H9 (cell line): ENCODE data around the gene FANCC. TPM values are rescaled to one million over a fixed set of nuclear protein-coding genes. Genes with fewer than 3 reads are reported as not detected.

ENCODE experiments used
- DNase-seq: peaks from one replicate; pipeline ENCODE4 v3.0.0-alpha.2; 2017
- H2AFZ ChIP-seq: one replicate; pipeline ENCODE4 v1.6.1; 2013; ENCODE audit warnings: mild to moderate bottlenecking, low read length, control low read depth, moderate library complexity
- H2AK5ac ChIP-seq: 2 replicates; pipeline ENCODE4 v1.6.1; 2013; ENCODE audit warnings: low read length, control low read depth, mixed read lengths; ENCODE audit not compliant: insufficient read length
- H2BK120ac ChIP-seq: one replicate; pipeline ENCODE4 v1.6.1; 2013; ENCODE audit warnings: low read depth, mild to moderate bottlenecking, low read length, control low read depth, inconsistent platforms; ENCODE audit not compliant: poor library complexity, severe bottlenecking
- H2BK12ac ChIP-seq: 2 replicates; pipeline ENCODE4 v1.6.1; 2013; ENCODE audit warnings: low read length, control low read depth, mixed read lengths, low read depth; ENCODE audit not compliant: insufficient read length
- H2BK15ac ChIP-seq: 2 replicates; pipeline ENCODE4 v1.6.1; 2013; ENCODE audit warnings: low read depth, low read length, control low read depth
- H2BK20ac ChIP-seq: one replicate; pipeline ENCODE4 v1.6.1; 2013; ENCODE audit warnings: low read depth, mild to moderate bottlenecking, low read length, control low read depth, inconsistent platforms; ENCODE audit not compliant: poor library complexity, severe bottlenecking
- H2BK5ac ChIP-seq: 2 replicates; pipeline ENCODE4 v1.6.1; 2013; ENCODE audit warnings: low read length, control low read depth, mixed read lengths; ENCODE audit not compliant: insufficient read length
- H3K14ac ChIP-seq: 2 replicates; pipeline ENCODE4 v1.6.1; 2013; ENCODE audit warnings: low read length, control low read depth; ENCODE audit not compliant: insufficient read depth
- H3K18ac ChIP-seq: 2 replicates; pipeline ENCODE4 v1.6.1; 2013; ENCODE audit warnings: low read depth, mild to moderate bottlenecking, mixed read lengths, low read length, control low read depth; ENCODE audit not compliant: insufficient read length
- H3K23ac ChIP-seq: 2 replicates; pipeline ENCODE4 v1.6.1; 2013; ENCODE audit warnings: low read length, control low read depth, mixed read lengths, low read depth; ENCODE audit not compliant: insufficient read length
- H3K23me2 ChIP-seq: 2 replicates; pipeline ENCODE4 v1.6.1; 2013; ENCODE audit warnings: low read depth, mild to moderate bottlenecking, mixed read lengths, low read length, control low read depth; ENCODE audit not compliant: insufficient read length, poor library complexity, severe bottlenecking
- H3K27ac ChIP-seq: 2 replicates; pipeline ENCODE4 v1.5.1; 2013; ENCODE audit warnings: low read length, control low read depth, mixed read lengths, low read depth; ENCODE audit not compliant: insufficient read length
- H3K27me3 ChIP-seq: 2 replicates; pipeline ENCODE4 v1.6.1; 2013; ENCODE audit warnings: low read length, control low read depth, inconsistent platforms; ENCODE audit not compliant: insufficient read depth
- H3K4ac ChIP-seq: 2 replicates; pipeline ENCODE4 v1.6.1; 2013; ENCODE audit warnings: low read depth, mild to moderate bottlenecking, control low read depth, inconsistent platforms, low read length, moderate library complexity
- H3K4me1 ChIP-seq: 2 replicates; pipeline ENCODE4 v1.6.1; 2013; ENCODE audit warnings: low read length, control low read depth, inconsistent platforms; ENCODE audit not compliant: insufficient read depth
- H3K4me2 ChIP-seq: 2 replicates; pipeline ENCODE4 v1.6.1; 2013; ENCODE audit warnings: low read length, control low read depth, mixed read lengths; ENCODE audit not compliant: insufficient read length, insufficient read depth
- H3K56ac ChIP-seq: 2 replicates; pipeline ENCODE4 v1.6.1; 2013; ENCODE audit warnings: low read depth, mild to moderate bottlenecking, mixed read lengths, low read length, control low read depth; ENCODE audit not compliant: insufficient read length
- H3K79me1 ChIP-seq: 2 replicates; pipeline ENCODE4 v1.6.1; 2013; ENCODE audit warnings: low read depth, mild to moderate bottlenecking, moderate library complexity, low read length, control low read depth, inconsistent platforms; ENCODE audit not compliant: insufficient read depth, poor library complexity, severe bottlenecking
- H3K79me2 ChIP-seq: 2 replicates; pipeline ENCODE4 v1.6.1; 2013; ENCODE audit warnings: low read length, control low read depth, inconsistent platforms; ENCODE audit not compliant: insufficient read depth
- H3K9ac ChIP-seq: 2 replicates; pipeline ENCODE4 v1.6.1; 2013; ENCODE audit warnings: low read length, control low read depth, mixed read lengths; ENCODE audit not compliant: insufficient read length; ENCODE audit errors: extremely low read depth
- H3K9me3 ChIP-seq: one replicate; pipeline ENCODE4 v1.6.1; 2013; ENCODE audit warnings: low read depth, low read length, inconsistent platforms; ENCODE audit not compliant: control insufficient read depth
- H3T11ph ChIP-seq: one replicate; pipeline ENCODE4 v1.6.1; 2013; ENCODE audit warnings: mild to moderate bottlenecking, low read length, control low read depth, inconsistent platforms
- H4K20me1 ChIP-seq: one replicate; pipeline ENCODE4 v1.6.1; 2013; ENCODE audit not compliant: control insufficient read depth, insufficient read length, insufficient read depth
- H4K5ac ChIP-seq: 2 replicates; pipeline ENCODE4 v1.6.1; 2013; ENCODE audit warnings: low read depth, mild to moderate bottlenecking, mixed read lengths, low read length, control low read depth; ENCODE audit not compliant: insufficient read length
- H4K8ac ChIP-seq: replicated peaks from 2 replicates; pipeline ENCODE4 v1.6.1; 2013; ENCODE audit warnings: low read length, control low read depth, mixed read lengths, low read depth; ENCODE audit not compliant: insufficient read length
- H4K91ac ChIP-seq: 2 replicates; pipeline ENCODE4 v1.6.1; 2013; ENCODE audit warnings: low read depth, mild to moderate bottlenecking, moderate library complexity, mixed read lengths, low read length, control low read depth; ENCODE audit not compliant: insufficient read length
- H3K27ac Mint-ChIP-seq, 3 experiments: 2 replicates in 2 of 3; 3 replicates in 1 of 3; pipeline ENCODE4 v1.8.0; 2020 to 2021; ENCODE audit warnings: mixed read lengths in 3 of 3, mild to moderate bottlenecking in 1 of 3, moderate library complexity in 1 of 3
- H3K27me3 Mint-ChIP-seq: 2 replicates; pipeline ENCODE4 v1.8.0; 2021; ENCODE audit warnings: low read depth, mild to moderate bottlenecking, moderate library complexity, mixed read lengths
- H3K36me3 Mint-ChIP-seq, 3 experiments: 2 replicates in 2 of 3; 3 replicates in 1 of 3; pipeline ENCODE4 v1.8.0; 2020 to 2021; ENCODE audit warnings: low read depth in 3 of 3, mixed read lengths in 3 of 3; ENCODE audit not compliant: insufficient read depth in 1 of 3
- H3K4me1 Mint-ChIP-seq, 2 experiments: 2 replicates each; pipeline ENCODE4 v1.8.0; 2020; ENCODE audit warnings: mixed read lengths in 2 of 2
- H3K4me3 Mint-ChIP-seq, 2 experiments: 2 replicates in 1 of 2; 3 replicates in 1 of 2; pipeline ENCODE4 v1.8.0; 2020 to 2021; ENCODE audit warnings: mild to moderate bottlenecking in 2 of 2, mixed read lengths in 2 of 2, moderate library complexity in 1 of 2
- H3K9me3 Mint-ChIP-seq, 2 experiments: 2 replicates in 1 of 2; 3 replicates in 1 of 2; pipeline ENCODE4 v1.8.0; 2020; ENCODE audit warnings: mild to moderate bottlenecking in 2 of 2, mixed read lengths in 2 of 2, moderate library complexity in 1 of 2
- CTCF ChIP-seq: fragments of 200-600 bp; sonication (generic); conservative IDR thresholded peaks from 3 replicates; pipeline ENCODE4 v1.8.0; 2021; ENCODE audit warnings: antibody characterized with exemption, mild to moderate bottlenecking
- WGBS: extraction: QIAGEN DNeasy Blood & Tissue Kit; methylation state at CpG from one replicate; pipeline ENCODE4 v1.1.7; 2013; ENCODE audit warnings: missing lambda C conversion rate, low lambda C conversion rate, mixed read lengths; ENCODE audit not compliant: insufficient read length; ENCODE audit errors: extremely low coverage; 5-methylcytosine and 5-hydroxymethylcytosine counted together
- total RNA-seq: library from RNA; stranded (reverse); gene quantifications from 2 replicates; pipeline ENCODE4 v1.2.1, GENCODE V29; 2021

The FANCC gene
- total RNA-seq, 1 experiment from 2014 or later = 14.6 TPM

- no peaks in the 10 kb centered on the region for H3K79me2 ChIP-seq
- H2AFZ ChIP-seq = no peak overlapping the region
- no peak overlapping the region for H3K4ac ChIP-seq
- no peaks in the 10 kb centered on the region; the same call in 1 of the 2 replicates for H3K4me1 ChIP-seq
- no peak overlapping the region for H2BK20ac ChIP-seq
- no peaks in the 10 kb centered on the region for H3K9me3 ChIP-seq
- H2BK120ac ChIP-seq = no peak overlapping the region
- WGBS = no CpG with 5 or more reads among the region's 22 CpGs
- no peak for TF ChIP-seq CTCF
- no peak overlapping the region for H3K9ac ChIP-seq
- H2BK5ac ChIP-seq = no peak overlapping the region
- no peak overlapping the region for H2AK5ac ChIP-seq
- no peak overlapping the region for H4K91ac ChIP-seq
- Mint-ChIP-seq H3K4me3 (no peak overlapping the region), H3K27ac (no peak overlapping the region), H3K9me3 (no peaks in the 10 kb centered on the region), H3K36me3 (peaks cover 0 to 3% (median 2%) of the 10 kb centered on the region in 3 experiments; a peak in 2 of 7 replicates), H3K27me3 (no peaks in the 10 kb centered on the region; the same call in 1 of the 2 replicates), H3K4me1 (peaks cover 29 to 40% of the 10 kb centered on the region in 2 experiments)
- H3K27me3 ChIP-seq = no peaks in the 10 kb centered on the region
- no peak overlapping the region for H2BK12ac ChIP-seq
- H2BK15ac ChIP-seq = no peak overlapping the region
- no peak overlapping the region for H3K56ac ChIP-seq
- no peak overlapping the region for H3T11ph ChIP-seq
- H3K27ac ChIP-seq = no peak overlapping the region
- no peak overlapping the region for H3K14ac ChIP-seq
- no peak overlapping the region for H4K8ac ChIP-seq
- DNase-seq = no peak
- H4K5ac ChIP-seq = no peak overlapping the region
- no peaks in the 10 kb centered on the region for H4K20me1 ChIP-seq
- no peaks in the 10 kb centered on the region for H3K79me1 ChIP-seq
- no peak overlapping the region for H3K23ac ChIP-seq
- H3K4me2 ChIP-seq = no peak overlapping the region
- no peak overlapping the region for H3K18ac ChIP-seq
- H3K23me2 ChIP-seq = no peaks in the 10 kb centered on the region
These were observed 221.7 kb downstream of the FANCC start for GRCh38 chr9:95095641-95096355.
